ENCODE results near the gene ALDOB. TPM values are rescaled to one million over a fixed set of nuclear protein-coding genes. Genes with fewer than 3 reads are reported as not detected.
A peak's percentile ranks its signal among the peaks of the same experiment; 100 is the strongest.

The ALDOB gene
- total RNA-seq, 2 donors from 2014 or later = 23.4 to 86.6 TPM

DNA sequence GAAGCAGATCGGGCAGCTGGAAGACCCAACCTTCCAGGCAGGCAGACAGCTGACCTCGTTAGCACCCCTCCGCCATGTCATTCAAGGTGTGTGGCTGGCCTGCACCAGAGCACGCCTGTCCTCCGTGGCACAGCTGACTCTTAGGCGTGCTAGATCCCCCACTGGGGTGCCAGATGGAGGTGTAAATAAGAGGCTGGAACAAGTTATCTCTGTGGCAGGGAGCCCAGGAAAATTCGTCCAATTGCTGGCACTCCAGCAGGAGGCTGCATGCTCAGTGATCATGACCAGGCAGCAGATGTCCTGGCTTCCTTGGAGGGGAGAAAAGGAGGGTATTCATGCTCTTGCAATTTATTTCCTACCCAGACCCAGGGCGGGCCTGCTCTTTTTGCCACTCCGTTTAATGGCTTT is 7.8 kb upstream of the ALDOB start:
- WGBS, 2 donors = 13 to 21% methylated on average over 9 of the region's 9 CpGs
- Histone ChIP-seq H3K9me3 (no peaks in the 10 kb centered on the region), H3K27me3 (no peaks in the 10 kb centered on the region), H3K27ac (peak overlapping the region; percentile 66 to 87 (median 79)), H3K36me3 (replicated peaks in 1 of 2; ENCODE audit: insufficient read depth in 1 of 2, low read depth in 2 of 2) (no peaks in the 10 kb centered on the region), H3K4me3 (no peak overlapping the region), H3K4me1 (peaks cover 72% of the 10 kb centered on the region)
- ATAC-seq (peak; percentile 95), DNase-seq (peak; percentile 92 to 97 (median 94))
- intact Hi-C loops (cut with DNase I) = no loop called here
- peak in 2 of 3 donors; percentile 29 to 48 for TF ChIP-seq POLR2A (IDR thresholded peaks at IDR 0.05)
- TF ChIP-seq, protein P1, sequence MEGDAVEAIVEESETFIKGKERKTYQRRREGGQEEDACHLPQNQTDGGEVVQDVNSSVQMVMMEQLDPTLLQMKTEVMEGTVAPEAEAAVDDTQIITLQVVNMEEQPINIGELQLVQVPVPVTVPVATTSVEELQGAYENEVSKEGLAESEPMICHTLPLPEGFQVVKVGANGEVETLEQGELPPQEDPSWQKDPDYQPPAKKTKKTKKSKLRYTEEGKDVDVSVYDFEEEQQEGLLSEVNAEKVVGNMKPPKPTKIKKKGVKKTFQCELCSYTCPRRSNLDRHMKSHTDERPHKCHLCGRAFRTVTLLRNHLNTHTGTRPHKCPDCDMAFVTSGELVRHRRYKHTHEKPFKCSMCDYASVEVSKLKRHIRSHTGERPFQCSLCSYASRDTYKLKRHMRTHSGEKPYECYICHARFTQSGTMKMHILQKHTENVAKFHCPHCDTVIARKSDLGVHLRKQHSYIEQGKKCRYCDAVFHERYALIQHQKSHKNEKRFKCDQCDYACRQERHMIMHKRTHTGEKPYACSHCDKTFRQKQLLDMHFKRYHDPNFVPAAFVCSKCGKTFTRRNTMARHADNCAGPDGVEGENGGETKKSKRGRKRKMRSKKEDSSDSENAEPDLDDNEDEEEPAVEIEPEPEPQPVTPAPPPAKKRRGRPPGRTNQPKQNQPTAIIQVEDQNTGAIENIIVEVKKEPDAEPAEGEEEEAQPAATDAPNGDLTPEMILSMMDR (IDR thresholded peaks at IDR 0.05) = peak in 4 of 7 experiments; percentile 7 to 25 (median 18)

DNA sequence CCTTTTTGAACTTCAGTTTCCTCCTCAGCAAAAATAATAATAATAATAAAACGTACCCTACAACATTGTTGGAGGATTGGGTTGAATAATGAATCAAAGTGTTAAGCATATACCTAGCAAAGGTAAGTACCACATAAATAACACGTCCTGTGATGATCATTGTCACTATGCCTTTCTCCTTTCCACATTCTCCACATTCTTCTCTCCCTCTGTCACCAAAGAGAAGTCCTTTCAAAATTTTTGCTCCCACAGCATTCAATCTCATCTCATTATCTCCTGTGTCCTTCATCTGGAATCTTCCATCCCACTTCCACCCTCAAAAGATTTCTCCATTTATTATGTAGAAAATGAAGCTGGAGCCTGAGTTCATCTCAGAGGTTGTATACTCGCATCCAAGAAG is 7.2 kb upstream of the ALDOB start:
- Histone ChIP-seq H3K4me3 (no peak overlapping the region), H3K4me1 (peaks cover 76% of the 10 kb centered on the region), H3K27me3 (no peaks in the 10 kb centered on the region), H3K36me3 (replicated peaks in 1 of 2; ENCODE audit: insufficient read depth in 1 of 2, low read depth in 2 of 2) (no peaks in the 10 kb centered on the region), H3K9me3 (no peaks in the 10 kb centered on the region), H3K27ac (peak overlapping the region; percentile 66 to 87 (median 79))
- no peak for ATAC-seq
- 43 to 60% methylated on average over 3 of the region's 3 CpGs for WGBS, 2 donors
- intact Hi-C loops (cut with DNase I) = no loop called here
- TF ChIP-seq, protein P1 (IDR thresholded peaks at IDR 0.05) = no peak
- no peak for DNase-seq

DNA sequence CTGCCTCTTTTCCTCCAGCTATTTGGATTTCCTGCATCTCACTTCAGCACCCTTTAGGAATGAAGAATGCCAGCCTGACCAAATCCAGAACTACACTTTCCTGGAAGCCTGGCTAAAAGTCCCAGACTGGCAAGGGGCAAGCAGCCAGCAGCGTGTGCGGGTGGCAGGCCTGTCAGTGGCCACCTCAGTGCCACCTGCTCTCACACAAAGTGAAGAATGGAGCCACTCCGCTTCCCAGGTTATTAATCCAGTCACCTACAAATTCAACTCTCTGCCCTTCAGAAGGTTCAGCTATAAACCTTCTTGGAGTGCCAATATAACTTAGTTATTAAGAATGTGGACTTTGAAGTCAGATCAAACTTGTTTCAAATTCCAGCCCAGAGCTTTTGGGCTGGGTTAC is 6.7 kb upstream of the ALDOB start:
- H3K4me3 ChIP-seq = no peak overlapping the region
- ATAC-seq (peak; percentile 58), DNase-seq (peak; percentile 71 to 80 (median 76))
- peak overlapping the region; percentile 66 to 87 (median 79) for H3K27ac ChIP-seq
- peaks cover 80% of the 10 kb centered on the region for H3K4me1 ChIP-seq
- no peaks in the 10 kb centered on the region for H3K9me3 ChIP-seq
- H3K36me3 ChIP-seq (replicated peaks in 1 of 2; ENCODE audit: insufficient read depth in 1 of 2, low read depth in 2 of 2) = no peaks in the 10 kb centered on the region
- intact Hi-C loops (cut with DNase I) = no loop called here
- no peaks in the 10 kb centered on the region for H3K27me3 ChIP-seq
- WGBS, 2 donors = 17% methylated on average over 3 of the region's 3 CpGs
- peak in 1 of 3 donors; percentile 38 for TF ChIP-seq POLR2A (IDR thresholded peaks at IDR 0.05)
- TF ChIP-seq, protein P1 (IDR thresholded peaks at IDR 0.05) = no peak

- DNase-seq (no peak), ATAC-seq (no peak)
- Histone ChIP-seq H3K4me3 (no peak overlapping the region), H3K27ac (peak overlapping the region; percentile 9 to 87 (median 79)), H3K4me1 (peaks cover 85% of the 10 kb centered on the region), H3K36me3 (replicated peaks in 1 of 2; ENCODE audit: insufficient read depth in 1 of 2, low read depth in 2 of 2) (no peaks in the 10 kb centered on the region), H3K9me3 (no peaks in the 10 kb centered on the region), H3K27me3 (no peaks in the 10 kb centered on the region)
- 48 to 49% methylated on average over 3 of the region's 3 CpGs for WGBS, 2 donors
- no peak for TF ChIP-seq POLR2A (IDR thresholded peaks at IDR 0.05)
- TF ChIP-seq, protein P1 (IDR thresholded peaks at IDR 0.05) = no peak
- intact Hi-C loops (cut with DNase I) = no loop called here
Measured at GRCh38 chr9:101440714-101441230, 5.2 kb upstream of the ALDOB start.

- no peaks in the 10 kb centered on the region for H3K36me3 ChIP-seq (replicated peaks in 1 of 2; ENCODE audit: insufficient read depth in 1 of 2, low read depth in 2 of 2)
- peak overlapping the region; percentile 57 to 86 (median 72) for H3K27ac ChIP-seq
- no peaks in the 10 kb centered on the region for H3K27me3 ChIP-seq
- no peak for TF ChIP-seq POLR2A (IDR thresholded peaks at IDR 0.05)
- TF ChIP-seq, protein P1 (IDR thresholded peaks at IDR 0.05) = no peak
- no peak for ATAC-seq
- no peaks in the 10 kb centered on the region for H3K9me3 ChIP-seq
- intact Hi-C loops (cut with DNase I) = no loop called here
- 47 to 54% methylated on average over 3 of the region's 3 CpGs for WGBS, 2 donors
- no peak for DNase-seq
- peaks cover 78% of the 10 kb centered on the region for H3K4me1 ChIP-seq
- no peak overlapping the region for H3K4me3 ChIP-seq
Measured at GRCh38 chr9:101438523-101438922, 2.9 kb upstream of the ALDOB start.
